ENCODE data around the gene POU2F3. TPM values are rescaled to one million over a fixed set of nuclear protein-coding genes. Genes with fewer than 3 reads are reported as not detected.

POU2F3 gene
- total and polyA plus RNA-seq, 5 donors, result 0.05 to 0.31 (median 0.20) TPM; not detected in 1

- intact Hi-C loops (cut with DNase I), result no loop called here
Measured at GRCh38 chr11:120211522-120212258, 28.2 kb upstream of the POU2F3 start.

GRCh38 chr11:120212259-120212878 is 27.6 kb upstream of the POU2F3 start:
- no peak for DNase-seq
- Histone ChIP-seq H3K27ac (ENCODE audit: low read length) (peak overlapping the region; percentile 55), H3K4me1 (ENCODE audit: control insufficient read depth, insufficient read depth, low read length) (peaks cover 16% of the 10 kb centered on the region), H3K9me3 (ENCODE audit: control insufficient read depth, low read length) (no peaks in the 10 kb centered on the region), H3K4me3 (ENCODE audit: low read length) (peak overlapping the region; percentile 70), H3K27me3 (ENCODE audit: control insufficient read depth, insufficient read depth) (no peaks in the 10 kb centered on the region)
- intact Hi-C loops (cut with DNase I), result no loop called here
- no peak for ATAC-seq
- WGBS, result 45% methylated on average over 13 of the region's 13 CpGs

More at GRCh38 chr11:120211522-120212258, 28.2 kb upstream of the POU2F3 start:
- 26% methylated on average over 18 of the region's 18 CpGs for WGBS
- peak overlapping the region; percentile 70 for H3K4me3 ChIP-seq (ENCODE audit: low read length)
- no peaks in the 10 kb centered on the region for H3K27me3 ChIP-seq (ENCODE audit: control insufficient read depth, insufficient read depth)
- peak overlapping the region; percentile 39 for H3K27ac ChIP-seq (ENCODE audit: low read length)
- no peak for ATAC-seq
- H3K4me1 ChIP-seq (ENCODE audit: control insufficient read depth, insufficient read depth, low read length), result peaks cover 16% of the 10 kb centered on the region
- no peak for DNase-seq
- no peaks in the 10 kb centered on the region for H3K9me3 ChIP-seq (ENCODE audit: control insufficient read depth, low read length)

GRCh38 chr11:120212926-120213325 is 27.0 kb upstream of the POU2F3 start:
- 73% methylated on average over 2 of the region's 2 CpGs for WGBS
- DNase-seq, result no peak
- Histone ChIP-seq H3K9me3 (ENCODE audit: control insufficient read depth, low read length) (no peaks in the 10 kb centered on the region), H3K27ac (ENCODE audit: low read length) (peak overlapping the region; percentile 55), H3K4me3 (ENCODE audit: low read length) (peak overlapping the region; percentile 70), H3K27me3 (ENCODE audit: control insufficient read depth, insufficient read depth) (no peaks in the 10 kb centered on the region), H3K4me1 (ENCODE audit: control insufficient read depth, insufficient read depth, low read length) (peaks cover 15% of the 10 kb centered on the region)
- intact Hi-C loops (cut with DNase I), result no loop called here
- no peak for ATAC-seq

GRCh38 chr11:120214581-120214980 is 25.4 kb upstream of the POU2F3 start:
- intact Hi-C loops (cut with DNase I), result no loop called here
- Histone ChIP-seq H3K27me3 (ENCODE audit: control insufficient read depth, insufficient read depth) (no peaks in the 10 kb centered on the region), H3K9me3 (ENCODE audit: control insufficient read depth, low read length) (no peaks in the 10 kb centered on the region), H3K27ac (ENCODE audit: low read length) (no peak overlapping the region), H3K4me1 (ENCODE audit: control insufficient read depth, insufficient read depth, low read length) (peaks cover 15% of the 10 kb centered on the region), H3K4me3 (ENCODE audit: low read length) (no peak overlapping the region)
- 84% methylated on average over 7 of the region's 7 CpGs for WGBS
- ATAC-seq (no peak), DNase-seq (peak in 1 of 3 donors; percentile 5)

- Histone ChIP-seq H3K27ac (ENCODE audit: low read length) (peak overlapping the region; percentile 33), H3K27me3 (ENCODE audit: control insufficient read depth, insufficient read depth) (no peaks in the 10 kb centered on the region), H3K4me1 (ENCODE audit: control insufficient read depth, insufficient read depth, low read length) (peaks cover 9% of the 10 kb centered on the region), H3K4me3 (ENCODE audit: low read length) (no peak overlapping the region), H3K9me3 (ENCODE audit: control insufficient read depth, low read length) (no peaks in the 10 kb centered on the region)
- DNase-seq (peak; percentile 74 to 81 (median 75)), ATAC-seq (peak; percentile 8 to 52)
- intact Hi-C loops (cut with DNase I), result loop anchor here in 1 of 4 donors (5.0 kb wide), 1 partner anchor 33 kb away; no protein-coding TSS in a partner anchor
- WGBS, result 32% methylated on average over 5 of the region's 5 CpGs
Measured at GRCh38 chr11:120215634-120216033, 24.3 kb upstream of the POU2F3 start.

GRCh38 chr11:120216426-120217102 is 23.4 kb upstream of the POU2F3 start:
- Histone ChIP-seq H3K27ac (ENCODE audit: low read length) (peak overlapping the region; percentile 33), H3K4me3 (ENCODE audit: low read length) (no peak overlapping the region), H3K27me3 (ENCODE audit: control insufficient read depth, insufficient read depth) (no peaks in the 10 kb centered on the region), H3K4me1 (ENCODE audit: control insufficient read depth, insufficient read depth, low read length) (peaks cover 7% of the 10 kb centered on the region), H3K9me3 (ENCODE audit: control insufficient read depth, low read length) (no peaks in the 10 kb centered on the region)
- ATAC-seq, result no peak
- WGBS, result 82% methylated on average over 8 of the region's 8 CpGs
- intact Hi-C loops (cut with DNase I), result loop anchor here in 1 of 4 donors (5.0 kb wide), 1 partner anchor 34 kb away; no protein-coding TSS in a partner anchor
- DNase-seq, result peak in 1 of 3 donors; percentile 39

GRCh38 chr11:120217526-120217925 is 22.4 kb upstream of the POU2F3 start:
- Histone ChIP-seq H3K4me1 (ENCODE audit: control insufficient read depth, insufficient read depth, low read length) (peaks cover 7% of the 10 kb centered on the region), H3K27ac (ENCODE audit: low read length) (peak overlapping the region; percentile 2)
- no peak for DNase-seq

GRCh38 chr11:120217941-120218694 is 21.8 kb upstream of the POU2F3 start:
- no peaks in the 10 kb centered on the region for H3K27me3 ChIP-seq (ENCODE audit: control insufficient read depth, insufficient read depth)
- peak; percentile 72 to 80 (median 77) for DNase-seq
- H3K27ac ChIP-seq (ENCODE audit: low read length), result peak overlapping the region; percentile 63
- H3K4me3 ChIP-seq (ENCODE audit: low read length), result no peak overlapping the region
- H3K4me1 ChIP-seq (ENCODE audit: control insufficient read depth, insufficient read depth, low read length), result peaks cover 7% of the 10 kb centered on the region
- ATAC-seq, result peak; percentile 57 to 68
- 56% methylated on average over 12 of the region's 12 CpGs for WGBS
- intact Hi-C loops (cut with DNase I), result loop anchor here in 1 of 4 donors (5.0 kb wide), 1 partner anchor 36 kb away; no protein-coding TSS in a partner anchor
- H3K9me3 ChIP-seq (ENCODE audit: control insufficient read depth, low read length), result no peaks in the 10 kb centered on the region

More at GRCh38 chr11:120217526-120217925, 22.4 kb upstream of the POU2F3 start:
- no peaks in the 10 kb centered on the region for H3K27me3 ChIP-seq (ENCODE audit: control insufficient read depth, insufficient read depth)
- ATAC-seq, result no peak
- intact Hi-C loops (cut with DNase I), result loop anchor here in 1 of 4 donors (5.0 kb wide), 1 partner anchor 35 kb away; no protein-coding TSS in a partner anchor
- no peak overlapping the region for H3K4me3 ChIP-seq (ENCODE audit: low read length)
- no peaks in the 10 kb centered on the region for H3K9me3 ChIP-seq (ENCODE audit: control insufficient read depth, low read length)
- whole genome bisulfite sequencing, result 71% methylated on average over 12 of the region's 12 CpGs

- Histone ChIP-seq H3K27ac (ENCODE audit: low read length) (peak overlapping the region; percentile 63), H3K4me3 (ENCODE audit: low read length) (no peak overlapping the region), H3K27me3 (ENCODE audit: control insufficient read depth, insufficient read depth) (no peaks in the 10 kb centered on the region), H3K4me1 (ENCODE audit: control insufficient read depth, insufficient read depth, low read length) (peaks cover 8% of the 10 kb centered on the region), H3K9me3 (ENCODE audit: control insufficient read depth, low read length) (no peaks in the 10 kb centered on the region)
- ATAC-seq (no peak), DNase-seq (peak in 1 of 3 donors; percentile 71)
- WGBS, result 46% methylated on average over 10 of the region's 10 CpGs
- intact Hi-C loops (cut with DNase I), result loop anchor here in 1 of 4 donors (5.0 kb wide), 1 partner anchor 36 kb away; no protein-coding TSS in a partner anchor
Measured at GRCh38 chr11:120218695-120219033, 21.3 kb upstream of the POU2F3 start.

- Histone ChIP-seq H3K27ac (ENCODE audit: low read length) (peak overlapping the region; percentile 39), H3K9me3 (ENCODE audit: control insufficient read depth, low read length) (no peaks in the 10 kb centered on the region), H3K4me3 (ENCODE audit: low read length) (no peak overlapping the region), H3K4me1 (ENCODE audit: control insufficient read depth, insufficient read depth, low read length) (peaks cover 10% of the 10 kb centered on the region), H3K27me3 (ENCODE audit: control insufficient read depth, insufficient read depth) (no peaks in the 10 kb centered on the region)
- DNase-seq (peak; percentile 60 to 80 (median 79)), ATAC-seq (peak; percentile 38 to 55)
- 54% methylated on average over 13 of the region's 13 CpGs for WGBS
- intact Hi-C loops (cut with DNase I), result loop anchor here in 1 of 4 donors (5.0 kb wide), 1 partner anchor 37 kb away; no protein-coding TSS in a partner anchor
Measured at GRCh38 chr11:120219232-120219937, 20.6 kb upstream of the POU2F3 start.
